OCI-LY3 (cell line): ENCODE measurements around the gene CAMKK1.

Source experiments
- H2AFZ ChIP-seq: fragments of 200-600, 300-600 bp; shearing (Covaris generic); 2 replicates; pipeline ENCODE4 v1.6.0; 2014; ENCODE audit warnings: antibody characterized with exemption, low read depth, low read length
- H3K27ac ChIP-seq: fragments of 200-600, 300-600 bp; sonication (generic); 2 replicates; pipeline ENCODE4 v1.5.1; 2014; ENCODE audit warnings: mild to moderate bottlenecking, low read length, moderate library complexity, mixed read lengths
- H3K27me3 ChIP-seq: fragments of 200-600, 300-600 bp; sonication (generic); 2 replicates; pipeline ENCODE4 v1.6.1; 2014; ENCODE audit warnings: low read depth, low read length, mixed read lengths
- H3K36me3 ChIP-seq: fragments of 200-600, 300-600 bp; sonication (generic); replicated peaks from 2 replicates; pipeline ENCODE3; 2014; ENCODE audit warnings: low read depth, low read length, mixed read lengths
- H3K4me1 ChIP-seq: fragments of 300-600, 200-600 bp; sonication (generic); 2 replicates; pipeline ENCODE4 v1.6.1; 2014; ENCODE audit warnings: low read length, mixed read lengths
- H3K4me2 ChIP-seq: fragments of 200-600, 300-600 bp; sonication (generic); 2 replicates; pipeline ENCODE4 v1.6.1; 2014; ENCODE audit warnings: low read length, mixed read lengths
- H3K4me3 ChIP-seq: fragments of 300-600, 200-600 bp; sonication (generic); 2 replicates; pipeline ENCODE4 v1.5.1; 2014; ENCODE audit warnings: antibody characterized with exemption, mild to moderate bottlenecking, low read length, moderate library complexity
- H3K79me2 ChIP-seq: fragments of 300-600, 200-600 bp; shearing (Covaris generic); 2 replicates; pipeline ENCODE4 v1.6.1; 2014; ENCODE audit warnings: mild to moderate bottlenecking, low read length, mixed read lengths
- H3K9ac ChIP-seq: fragments of 300-600, 200-600 bp; shearing (Covaris generic); 2 replicates; pipeline ENCODE4 v1.6.0; 2014; ENCODE audit warnings: mild to moderate bottlenecking, low read length, moderate library complexity
- H3K9me3 ChIP-seq: fragments of 200-600, 300-600 bp; shearing (Covaris generic); 2 replicates; pipeline ENCODE4 v1.6.1; 2014; ENCODE audit warnings: low read length, mixed read lengths; ENCODE audit not compliant: insufficient read depth
- H4K20me1 ChIP-seq: fragments of 200-600, 300-600 bp; sonication (generic); 2 replicates; pipeline ENCODE4 v1.6.1; 2016; ENCODE audit warnings: low read length, mixed read lengths; ENCODE audit not compliant: insufficient read depth
- CTCF ChIP-seq: fragments of 200-600, 300-600 bp; sonication (generic); IDR thresholded peaks from 2 replicates; pipeline ENCODE4 v1.5.1; 2014; ENCODE audit warnings: antibody characterized with exemption, low read length, low read depth
- EZH2phosphoT487 ChIP-seq: fragments of 200-600 bp; shearing (Covaris generic); IDR thresholded peaks from 2 replicates; pipeline ENCODE4 v1.6.1; 2018; ENCODE audit warnings: antibody characterized with exemption, mixed run types, low read depth

CAMKK1 gene

DNA sequence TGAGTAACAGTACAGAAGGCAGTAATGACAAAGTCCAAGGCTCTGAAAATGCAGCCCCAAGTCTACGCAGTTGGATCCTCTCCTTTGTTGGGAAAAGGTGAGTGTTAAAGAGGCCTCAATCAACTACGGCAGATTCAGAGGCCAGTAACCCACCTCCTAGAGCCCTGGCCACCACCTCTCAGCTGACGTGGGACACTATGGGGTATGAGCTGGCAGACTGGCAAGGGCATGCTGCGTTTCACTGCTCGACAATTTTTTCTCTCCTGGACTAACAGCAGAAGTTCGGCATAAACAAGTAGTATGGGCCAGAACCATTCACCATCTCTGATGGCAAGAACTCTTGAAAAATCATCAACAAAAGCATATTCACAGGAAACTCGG, 64.0 kb downstream of the CAMKK1 start:
- Histone ChIP-seq H3K9ac (no peak overlapping the region), H3K9me3 (no peaks in the 10 kb centered on the region), H3K27ac (no peak overlapping the region), H3K79me2 (no peaks in the 10 kb centered on the region), H4K20me1 (no peaks in the 10 kb centered on the region), H3K36me3 (peaks cover 14% of the 10 kb centered on the region), H3K4me1 (no peaks in the 10 kb centered on the region), H3K4me2 (no peak overlapping the region), H3K27me3 (no peaks in the 10 kb centered on the region), H2AFZ (no peak overlapping the region), H3K4me3 (no peak overlapping the region)
- TF ChIP-seq EZH2phosphoT487 (no peak), CTCF (no peak)

DNA sequence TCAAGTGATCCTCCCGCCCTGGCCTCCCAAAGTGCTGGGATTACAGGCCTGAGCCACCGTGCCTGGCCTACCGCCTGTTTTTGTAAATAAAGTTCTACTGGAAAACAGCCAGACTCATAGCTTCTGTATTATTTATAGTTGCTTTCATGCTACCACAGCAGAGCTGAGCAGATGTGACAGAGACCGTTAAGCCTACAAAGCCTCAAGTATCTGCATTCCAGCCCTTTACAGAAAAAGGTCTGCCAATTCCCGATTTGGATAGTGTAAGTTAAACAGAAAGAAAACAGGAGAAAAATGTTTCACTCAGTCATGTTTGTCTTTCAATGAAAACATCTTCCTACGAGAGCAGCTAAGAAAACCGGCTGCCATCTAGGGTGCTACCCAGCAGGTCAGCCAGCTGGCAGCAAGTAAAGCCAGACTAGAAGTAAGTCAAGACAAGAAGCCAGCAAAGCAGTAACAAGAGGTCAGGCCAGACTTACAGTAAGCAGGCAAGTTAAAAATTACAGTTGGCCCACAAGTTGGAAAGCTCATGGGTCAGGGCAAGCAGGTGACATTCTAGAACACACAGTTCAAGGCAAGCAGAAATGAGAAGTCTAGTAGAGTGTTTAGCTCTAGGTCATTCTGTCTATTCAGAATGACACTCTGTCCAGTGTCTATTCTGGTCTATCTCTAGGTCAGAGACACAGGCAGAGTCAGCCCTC, 64.6 kb downstream of the CAMKK1 start:
- H3K27ac ChIP-seq, result no peak overlapping the region
- H3K9me3 ChIP-seq, result no peaks in the 10 kb centered on the region
- no peaks in the 10 kb centered on the region for H3K4me1 ChIP-seq
- H3K79me2 ChIP-seq, result no peaks in the 10 kb centered on the region
- TF ChIP-seq CTCF, result no peak
- no peak for TF ChIP-seq EZH2phosphoT487
- no peaks in the 10 kb centered on the region for H4K20me1 ChIP-seq
- no peaks in the 10 kb centered on the region for H3K27me3 ChIP-seq
- H3K36me3 ChIP-seq, result peaks cover 18% of the 10 kb centered on the region
- no peak overlapping the region for H2AFZ ChIP-seq
- no peak overlapping the region for H3K4me2 ChIP-seq
- no peak overlapping the region for H3K9ac ChIP-seq
- no peak overlapping the region for H3K4me3 ChIP-seq

DNA sequence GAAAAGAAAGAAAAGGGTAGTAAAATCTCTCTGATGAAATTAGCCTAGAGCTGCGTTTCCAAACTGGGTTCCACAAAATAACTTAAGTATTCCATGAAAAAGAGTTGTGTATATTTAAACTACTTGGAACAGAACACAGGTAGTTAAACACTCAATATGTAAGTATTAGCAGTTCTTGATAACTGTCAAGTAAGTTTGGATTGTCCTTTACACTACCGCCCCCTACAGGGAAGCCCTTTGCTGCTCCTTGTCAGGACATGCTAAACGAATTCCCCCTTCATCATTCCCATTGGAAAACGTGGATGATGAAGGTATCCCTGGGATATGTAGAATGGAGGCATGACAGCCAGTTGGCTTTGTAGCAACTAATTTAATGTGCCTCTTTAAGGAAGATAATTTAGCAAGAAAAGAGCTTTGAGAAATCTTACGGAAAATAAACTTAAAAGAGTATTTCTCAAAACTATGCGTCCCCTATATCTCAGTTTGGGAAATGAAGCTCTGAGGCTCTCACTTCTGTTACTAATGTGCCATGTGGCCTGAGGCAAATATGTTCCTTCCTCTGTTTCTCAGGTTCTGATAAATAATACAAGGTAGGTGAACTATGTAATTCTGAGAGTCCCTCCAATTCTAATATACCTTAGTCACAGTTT, 65.6 kb downstream of the CAMKK1 start:
- no peaks in the 10 kb centered on the region for H3K27me3 ChIP-seq
- no peaks in the 10 kb centered on the region for H4K20me1 ChIP-seq
- no peak overlapping the region for H3K4me3 ChIP-seq
- no peak overlapping the region for H2AFZ ChIP-seq
- no peak overlapping the region for H3K27ac ChIP-seq
- no peaks in the 10 kb centered on the region for H3K79me2 ChIP-seq
- H3K9ac ChIP-seq, result no peak overlapping the region
- H3K4me2 ChIP-seq, result no peak overlapping the region
- no peaks in the 10 kb centered on the region for H3K4me1 ChIP-seq
- no peak for TF ChIP-seq EZH2phosphoT487
- peak; percentile 67 for TF ChIP-seq CTCF
- no peaks in the 10 kb centered on the region for H3K9me3 ChIP-seq
- peaks cover 20% of the 10 kb centered on the region for H3K36me3 ChIP-seq

GRCh38 chr17:3826191-3826590, 66.7 kb downstream of the CAMKK1 start:
- Histone ChIP-seq H3K79me2 (no peaks in the 10 kb centered on the region), H4K20me1 (no peaks in the 10 kb centered on the region), H3K9ac (no peak overlapping the region), H3K36me3 (peaks cover 26% of the 10 kb centered on the region), H3K4me1 (no peaks in the 10 kb centered on the region), H2AFZ (no peak overlapping the region), H3K9me3 (no peaks in the 10 kb centered on the region), H3K4me3 (no peak overlapping the region), H3K27me3 (no peaks in the 10 kb centered on the region), H3K27ac (no peak overlapping the region), H3K4me2 (no peak overlapping the region)
- no peak for TF ChIP-seq EZH2phosphoT487
